Brain pericyte (primary cell): ENCODE data around the gene SLC24A3.

Experiments used
- DNase-seq: peaks from one replicate; pipeline ENCODE4 v3.0.0-alpha.2; 2012; ENCODE audit warnings: low read depth, low spot score

SLC24A3 gene

DNA sequence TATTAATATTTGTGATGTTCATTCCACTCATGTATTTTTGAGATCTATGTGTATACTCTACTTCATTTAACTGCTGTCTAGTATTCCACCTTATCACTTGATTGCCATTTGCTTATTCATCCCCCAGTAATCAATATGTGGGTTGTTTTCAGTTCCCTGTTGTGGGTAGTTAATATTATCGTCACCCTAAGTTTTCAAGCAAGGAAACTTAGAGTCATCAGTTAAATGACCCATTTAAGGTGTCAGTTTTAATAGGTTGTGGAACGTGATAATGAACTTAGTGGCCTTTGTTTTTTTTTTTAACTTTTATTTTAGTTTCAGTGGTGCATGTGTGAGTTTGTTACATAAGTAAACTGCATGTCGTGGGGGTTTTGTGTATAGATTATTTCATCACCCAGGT, 90.3 kb downstream of the SLC24A3 start:
- DNase-seq: no peak

GRCh38 chr20:19304389-19304788, 91.9 kb downstream of the SLC24A3 start:
- DNase-seq: no peak

DNA sequence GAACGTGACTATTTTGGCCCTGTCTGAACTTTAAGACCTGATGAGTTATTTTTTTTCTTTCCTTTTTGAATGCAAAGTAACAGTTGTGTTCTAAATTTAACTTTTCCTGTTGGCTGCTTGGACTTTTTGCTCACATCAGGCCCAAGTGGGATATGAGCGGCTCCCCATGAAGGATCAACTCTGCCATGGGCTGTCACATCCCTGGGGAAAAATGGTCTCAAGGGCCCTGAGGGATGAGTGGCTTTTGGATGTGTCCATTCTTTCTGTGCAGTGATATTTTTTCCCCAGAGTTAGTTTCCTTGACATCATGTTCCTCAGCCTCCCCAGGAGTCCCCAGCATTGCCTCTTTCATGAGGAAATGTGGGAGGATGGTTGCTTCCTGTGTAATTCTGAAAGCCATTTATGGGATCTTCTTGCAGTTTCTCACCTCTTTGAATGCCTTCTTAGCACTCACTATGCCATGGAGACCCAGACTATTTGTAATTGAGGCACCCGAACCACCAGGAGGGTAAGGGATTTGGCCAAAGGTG, 92.5 kb downstream of the SLC24A3 start:
- no peak for DNase-seq

- DNase-seq: no peak
Observed at GRCh38 chr20:19308146-19308545, 95.7 kb downstream of the SLC24A3 start.

GRCh38 chr20:19310541-19310940, 98.1 kb downstream of the SLC24A3 start:
- no peak for DNase-seq

DNA sequence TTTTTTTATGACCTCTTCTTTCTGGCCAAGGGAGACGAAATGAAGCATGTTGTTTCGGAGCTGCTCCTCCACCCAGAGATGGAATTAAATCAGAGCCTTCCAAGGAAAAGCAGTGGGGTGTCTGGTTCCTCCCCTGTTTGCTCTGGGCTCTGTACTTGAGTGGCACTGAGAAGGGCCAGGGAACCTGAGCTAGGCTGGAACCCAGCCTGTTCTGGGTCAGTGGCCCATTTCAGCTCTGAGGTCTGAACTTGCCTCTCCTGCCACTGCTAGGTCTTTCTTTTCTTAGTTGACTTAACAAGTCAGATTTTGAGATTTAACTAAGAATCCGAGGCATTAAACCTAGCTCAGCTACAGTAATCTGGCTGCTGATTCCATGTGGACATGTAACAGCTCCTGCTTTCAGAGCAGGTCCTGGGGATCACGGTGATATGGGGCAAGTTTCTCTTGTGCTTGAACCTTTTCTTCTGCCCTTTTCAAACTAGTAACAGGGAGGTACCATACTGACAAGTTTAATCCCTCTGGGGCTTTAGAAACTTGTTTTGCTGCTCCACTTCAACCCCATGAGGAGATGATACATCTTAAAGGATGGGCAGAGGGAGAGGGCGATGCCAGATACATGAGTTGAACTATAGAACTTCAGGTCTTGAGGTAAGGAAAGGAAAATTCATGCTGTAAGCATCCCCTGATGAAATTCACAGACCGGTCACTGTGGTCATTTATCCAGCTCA, 101.1 kb downstream of the SLC24A3 start:
- DNase-seq: no peak

DNA sequence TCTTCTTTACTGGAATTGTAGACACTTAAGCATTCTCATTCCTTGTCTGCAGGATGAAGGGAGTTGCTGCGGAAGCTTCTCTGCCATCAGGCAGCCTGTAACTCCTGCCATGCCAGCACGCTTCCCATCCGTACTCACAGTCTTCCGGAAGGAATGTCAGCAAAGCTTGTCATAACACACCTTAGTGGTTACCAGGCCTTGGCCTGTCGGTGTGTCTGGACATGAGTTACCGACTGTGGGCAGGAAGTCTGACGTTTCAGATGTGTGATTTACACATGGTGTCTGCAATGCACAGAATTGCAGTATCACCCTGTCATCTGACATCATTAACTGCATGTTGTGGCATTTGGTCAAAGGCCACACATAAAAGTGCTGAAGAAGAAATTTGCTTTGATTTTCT, 102.2 kb downstream of the SLC24A3 start:
- no peak for DNase-seq

DNA sequence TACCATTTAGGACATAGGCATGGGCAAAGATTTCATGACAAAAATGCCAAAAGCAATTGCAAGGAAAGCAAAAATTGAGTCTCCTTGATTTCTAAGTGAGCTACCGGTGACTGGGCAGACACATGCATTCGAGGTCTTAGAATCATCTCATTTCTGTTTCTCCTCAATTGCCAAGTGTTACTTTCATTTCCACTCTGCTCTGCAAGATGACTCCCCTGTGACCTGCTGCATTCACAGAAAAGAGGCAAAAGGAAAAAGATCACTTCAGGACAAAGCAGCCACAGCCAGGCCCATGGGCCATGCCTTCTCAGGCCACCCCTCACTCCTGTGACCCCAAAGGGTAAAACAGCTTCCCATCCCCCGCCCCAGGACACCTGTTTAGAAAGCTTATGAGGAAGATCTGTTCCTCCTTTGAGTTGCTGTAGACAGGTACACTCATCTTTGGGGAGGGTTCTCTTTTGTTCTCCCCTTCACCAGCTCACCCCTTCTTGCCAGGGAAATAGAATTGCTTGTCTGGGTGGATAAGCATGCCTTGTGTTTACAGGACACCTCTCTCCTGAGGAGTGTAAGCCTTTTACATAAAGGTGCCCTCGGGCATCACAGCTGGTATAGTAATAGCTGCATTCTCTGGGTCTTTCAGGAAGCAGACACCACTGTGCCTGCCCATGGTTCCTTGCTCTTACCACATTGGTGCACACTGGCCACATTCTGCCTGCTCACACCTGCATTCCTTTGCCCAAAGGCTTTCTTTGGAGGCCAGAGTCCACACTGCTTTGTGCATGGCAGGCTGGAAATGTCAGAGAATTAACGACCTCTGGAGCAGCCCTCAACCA, 105.0 kb downstream of the SLC24A3 start:
- no peak for DNase-seq

DNA sequence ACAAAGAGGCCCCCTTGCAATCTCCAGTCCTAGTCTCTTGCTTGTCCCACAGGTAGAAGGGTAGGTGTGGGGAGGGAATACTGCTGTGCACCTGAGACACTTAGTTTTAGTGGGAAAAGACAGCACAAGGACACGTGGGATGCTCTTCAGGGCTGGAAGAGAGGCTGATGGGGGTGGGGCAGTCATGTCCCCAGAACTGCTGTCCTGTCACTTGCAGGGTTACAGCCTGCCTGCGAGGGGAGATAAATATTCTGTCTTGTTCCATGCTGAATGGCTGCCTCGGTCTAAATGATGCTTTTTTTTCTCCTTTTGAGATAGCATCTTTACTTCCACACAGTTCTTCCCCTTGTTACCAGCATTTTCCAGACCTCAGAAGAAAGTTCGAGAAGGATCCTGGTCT, 106.2 kb downstream of the SLC24A3 start:
- no peak for DNase-seq

- no peak for DNase-seq
Observed at GRCh38 chr20:19320005-19320404, 107.6 kb downstream of the SLC24A3 start.

DNA sequence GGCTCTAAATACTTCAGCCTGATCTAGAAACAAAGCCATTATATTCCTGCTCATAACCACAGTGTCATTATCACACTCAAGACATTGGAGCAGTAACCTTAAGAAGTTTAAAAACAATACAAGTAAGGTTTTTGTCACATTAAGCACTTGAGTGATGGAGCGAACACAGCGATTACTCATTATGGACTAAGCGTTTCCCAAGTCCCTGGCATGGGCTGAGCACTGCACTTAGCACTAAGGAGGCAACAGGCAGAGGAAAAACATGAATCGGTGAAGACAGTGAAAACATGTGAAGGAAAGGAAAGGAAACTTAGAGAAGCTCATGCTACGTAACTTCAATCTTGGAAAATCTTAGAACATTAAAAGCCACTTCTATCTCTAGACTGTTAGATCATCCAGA, 108.7 kb downstream of the SLC24A3 start:
- DNase-seq: no peak

- no peak for DNase-seq
Observed at GRCh38 chr20:19322061-19322985, 109.9 kb downstream of the SLC24A3 start.

GRCh38 chr20:19327401-19327800, 115.0 kb downstream of the SLC24A3 start:
- DNase-seq: no peak

DNA sequence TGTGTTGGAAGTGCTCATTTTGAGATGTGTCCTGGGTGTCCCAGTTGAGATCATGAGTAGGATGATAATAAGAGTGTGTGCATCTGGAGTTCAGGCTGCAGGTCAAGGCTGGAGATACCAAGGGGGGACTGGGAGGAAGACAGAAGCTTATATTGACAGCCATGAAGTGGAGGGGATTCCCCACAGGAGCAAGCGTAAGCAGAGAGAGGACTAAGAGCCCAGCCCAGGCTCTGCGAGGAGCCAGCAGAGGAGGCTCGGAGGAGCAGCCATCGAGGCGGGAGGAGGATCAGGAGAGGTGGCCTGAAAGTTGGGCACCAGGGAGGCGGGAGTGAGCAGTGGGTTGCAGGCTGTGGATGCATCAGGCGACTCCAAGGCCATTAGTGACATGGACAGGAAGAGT, 116.2 kb downstream of the SLC24A3 start:
- DNase-seq: no peak

GRCh38 chr20:19330038-19330437, 117.6 kb downstream of the SLC24A3 start:
- DNase-seq: no peak

- no peak for DNase-seq
Observed at GRCh38 chr20:19330731-19331130, 118.3 kb downstream of the SLC24A3 start.

- DNase-seq: no peak
Observed at GRCh38 chr20:19333563-19333962, 121.1 kb downstream of the SLC24A3 start.

DNA sequence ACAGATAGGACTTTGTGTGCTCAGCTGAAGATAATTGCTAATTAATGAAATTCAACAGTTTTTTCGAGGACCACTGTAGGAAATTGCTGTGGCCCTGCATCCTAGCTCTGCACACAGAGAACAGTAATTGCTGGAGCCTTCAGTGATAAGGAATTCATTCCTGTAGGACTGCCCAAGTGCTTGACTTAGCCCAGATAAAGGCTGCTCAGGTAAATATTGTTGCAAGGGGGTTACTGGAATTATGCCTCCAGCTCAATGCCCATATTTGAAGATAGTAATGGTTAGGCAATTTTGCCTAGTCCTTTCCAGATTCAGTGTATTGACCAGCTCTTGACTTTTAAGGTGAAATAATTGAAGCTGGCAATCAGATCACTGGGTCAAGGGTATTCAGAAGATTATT, 122.9 kb downstream of the SLC24A3 start:
- DNase-seq: no peak

DNA sequence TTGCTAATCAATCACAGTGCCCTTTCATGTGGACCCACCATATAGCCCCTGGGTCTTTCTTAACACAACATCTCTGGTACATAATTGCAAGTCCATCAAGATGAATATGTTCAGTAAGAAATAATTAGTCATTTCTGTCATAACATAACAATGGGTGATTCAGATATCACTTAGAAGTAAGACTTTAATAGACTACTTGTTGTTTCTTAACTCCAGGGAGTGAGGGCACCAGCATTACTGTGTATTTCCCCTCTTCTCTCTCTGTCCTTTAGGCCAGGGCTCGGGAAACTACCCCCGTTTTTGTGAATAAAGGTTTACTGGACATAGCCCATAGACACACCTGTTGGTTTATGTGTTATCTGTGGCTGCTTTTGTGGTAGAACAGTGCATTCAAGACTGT, 123.5 kb downstream of the SLC24A3 start:
- DNase-seq: no peak

GRCh38 chr20:19336631-19337030, 124.2 kb downstream of the SLC24A3 start:
- DNase-seq: no peak

DNA sequence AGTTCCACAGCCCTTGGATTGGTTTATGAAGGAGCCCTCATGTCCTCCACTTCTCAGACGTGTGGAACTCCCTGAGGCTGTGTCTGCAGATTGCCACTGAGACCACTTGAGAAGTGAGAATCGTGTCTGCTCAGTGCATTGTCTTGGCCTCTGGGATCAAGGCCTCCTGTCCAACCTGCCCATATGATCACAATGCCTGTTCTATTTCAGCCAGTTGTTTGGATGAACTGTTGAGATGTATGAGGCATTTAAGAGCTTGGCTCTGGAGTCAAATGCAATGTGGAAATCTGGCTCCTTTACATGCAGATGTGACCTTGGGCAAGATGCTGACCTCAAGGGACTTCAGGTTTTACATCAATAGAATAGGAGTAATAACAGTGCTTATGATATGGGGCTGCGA, 125.9 kb downstream of the SLC24A3 start:
- no peak for DNase-seq

DNA sequence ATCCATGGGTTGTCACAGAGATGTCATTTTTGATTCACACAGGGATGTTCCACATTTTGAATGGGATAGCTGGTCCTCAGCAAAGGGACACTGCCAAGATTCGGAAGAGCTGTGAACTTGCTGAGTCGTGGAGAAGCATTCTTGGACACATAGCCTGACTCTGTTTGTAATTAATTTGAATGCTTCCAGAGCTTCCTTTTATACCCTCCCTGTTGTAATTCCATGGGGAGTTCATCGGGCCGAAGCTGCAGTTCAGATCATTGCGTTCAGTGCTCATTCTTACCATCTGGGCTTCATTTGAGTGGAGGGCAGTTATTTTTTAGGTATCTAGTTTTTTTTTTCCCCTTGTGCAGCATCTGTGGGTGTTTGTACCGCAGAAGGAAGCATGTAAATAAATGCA, 126.5 kb downstream of the SLC24A3 start:
- no peak for DNase-seq
